ENCODE results near the gene KCNH2.

GRCh38 chr7:150976529-150977381 is 1.4 kb downstream of the KCNH2 start:
- TF ChIP-seq CTCF (IDR thresholded peaks at IDR 0.05) (no peak), POLR2A (IDR thresholded peaks at IDR 0.05) (no peak)
